ENCODE data around the gene DTWD1.
A peak's percentile ranks its signal among the peaks of the same experiment; 100 is the strongest.

The DTWD1 gene

DNA sequence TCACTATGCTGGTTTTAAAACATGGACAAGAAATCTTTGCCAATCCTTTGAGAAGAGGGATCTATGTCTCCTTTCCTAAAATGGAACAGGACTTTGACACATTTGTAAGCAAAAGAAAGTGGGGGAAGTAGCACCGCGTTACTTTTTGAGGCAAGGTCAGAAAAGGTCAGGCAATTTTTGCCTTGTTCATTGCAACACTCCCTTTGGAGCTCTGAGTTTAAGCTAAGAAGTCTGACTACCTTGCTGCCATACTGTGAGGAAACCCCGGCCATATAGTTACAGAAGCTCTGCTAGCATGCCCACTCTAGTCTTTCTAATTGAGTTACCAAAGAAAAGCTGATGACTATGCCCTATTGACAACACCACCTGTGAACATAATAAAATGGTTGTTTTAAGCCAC, 1.6 kb upstream of the DTWD1 start:
- FAIRE-seq = no peak
- DNase-seq (ENCODE audit: insufficient read length, low spot score) = no peak
- TF ChIP-seq TAF1 (IDR thresholded peaks at IDR 0.05; ENCODE audit: low read depth, low read length) (no peak), POLR2AphosphoS5 (IDR thresholded peaks at IDR 0.05; ENCODE audit: low read depth, low read length) (no peak), POU2F2 (IDR thresholded peaks at IDR 0.05; ENCODE audit: low read depth, low read length) (no peak), PAX5 (IDR thresholded peaks at IDR 0.05; ENCODE audit: insufficient read depth, low read length, severe bottlenecking) (no peak), POLR2A (IDR thresholded peaks at IDR 0.05; ENCODE audit: low read depth, low read length) (no peak), SPI1 (IDR thresholded peaks at IDR 0.05; ENCODE audit: low read depth, low read length) (no peak)

DNA sequence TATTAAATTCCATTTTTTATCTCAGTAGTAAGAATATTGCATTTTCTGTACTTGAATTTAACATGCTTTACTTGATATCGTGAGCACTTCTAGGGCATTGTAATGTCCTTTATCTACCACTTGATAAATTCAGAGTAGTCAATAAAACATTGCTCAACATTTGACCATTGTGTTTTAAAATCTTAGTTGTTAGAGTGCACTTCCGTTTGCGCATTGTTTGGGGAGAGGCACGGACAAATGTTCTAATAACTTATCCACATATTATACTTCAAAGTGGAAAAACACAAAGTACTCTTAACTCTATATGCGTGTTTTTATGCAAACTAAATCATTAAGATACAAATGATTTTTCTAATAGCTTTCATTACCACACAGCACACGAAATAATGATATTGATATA, 649 bp upstream of the DTWD1 start:
- TF ChIP-seq POU2F2 (IDR thresholded peaks at IDR 0.05; ENCODE audit: low read depth, low read length) (no peak), SPI1 (IDR thresholded peaks at IDR 0.05; ENCODE audit: low read depth, low read length) (peak; percentile 38; the same call in 1 of the 2 replicates), PAX5 (IDR thresholded peaks at IDR 0.05; ENCODE audit: insufficient read depth, low read length, severe bottlenecking) (no peak), POLR2A (IDR thresholded peaks at IDR 0.05; ENCODE audit: low read depth, low read length) (no peak)
- FAIRE-seq (no peak), DNase-seq (ENCODE audit: insufficient read length, low spot score) (no peak)

DNA sequence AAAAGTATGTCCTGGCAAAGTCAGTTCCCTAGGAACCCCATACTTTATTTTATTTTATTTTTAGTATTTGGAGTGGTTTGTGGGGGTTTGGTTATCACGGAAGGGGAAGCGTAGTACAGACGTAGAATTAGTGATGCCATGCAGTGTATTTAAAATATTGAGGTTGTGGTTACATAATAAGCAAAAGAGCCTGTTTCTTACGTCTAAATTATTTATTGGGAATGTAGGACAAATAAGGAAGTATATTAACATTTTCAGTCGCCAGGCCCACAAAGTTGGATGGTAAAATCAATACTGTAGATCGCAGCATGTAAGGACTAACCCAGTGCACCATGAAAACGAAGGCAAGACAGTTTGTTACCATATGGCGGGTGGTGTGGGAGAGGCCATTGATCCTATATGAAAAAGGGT, 558 bp downstream of the DTWD1 start:
- FAIRE-seq (no peak), DNase-seq (ENCODE audit: insufficient read length, low spot score) (no peak)
- TF ChIP-seq POLR2A (IDR thresholded peaks at IDR 0.05; ENCODE audit: low read depth, low read length) (no peak), TAF1 (IDR thresholded peaks at IDR 0.05; ENCODE audit: low read depth, low read length) (no peak), PAX5 (IDR thresholded peaks at IDR 0.05; ENCODE audit: insufficient read depth, low read length, severe bottlenecking) (no peak), SPI1 (IDR thresholded peaks at IDR 0.05; ENCODE audit: low read depth, low read length) (no peak), POU2F2 (IDR thresholded peaks at IDR 0.05; ENCODE audit: low read depth, low read length) (no peak), POLR2AphosphoS5 (IDR thresholded peaks at IDR 0.05; ENCODE audit: low read depth, low read length) (no peak)

DNA sequence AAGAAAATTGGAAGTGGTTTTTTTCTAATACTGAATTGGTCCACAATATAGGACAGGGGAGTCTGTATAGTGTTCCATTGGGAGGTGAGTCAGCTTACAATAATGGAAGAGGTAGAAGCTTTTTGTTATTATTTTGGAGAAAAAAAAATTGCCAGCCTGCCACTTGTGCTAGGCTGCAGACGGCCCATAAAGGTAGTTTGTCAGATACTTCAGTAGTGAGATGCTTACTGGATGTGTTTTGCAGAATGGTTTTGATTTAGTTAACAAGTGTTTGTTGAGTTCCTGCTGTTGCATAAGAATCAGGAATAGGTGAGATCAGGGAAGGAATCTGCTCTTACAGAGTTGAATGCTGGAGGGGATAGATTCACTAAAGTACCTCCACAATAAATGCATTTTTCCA, 1.0 kb downstream of the DTWD1 start:
- TF ChIP-seq PAX5 (IDR thresholded peaks at IDR 0.05; ENCODE audit: insufficient read depth, low read length, severe bottlenecking) (no peak), POLR2AphosphoS5 (IDR thresholded peaks at IDR 0.05; ENCODE audit: low read depth, low read length) (no peak), SPI1 (IDR thresholded peaks at IDR 0.05; ENCODE audit: low read depth, low read length) (no peak), POLR2A (IDR thresholded peaks at IDR 0.05; ENCODE audit: low read depth, low read length) (no peak), POU2F2 (IDR thresholded peaks at IDR 0.05; ENCODE audit: low read depth, low read length) (no peak), TAF1 (IDR thresholded peaks at IDR 0.05; ENCODE audit: low read depth, low read length) (no peak)
- FAIRE-seq (no peak), DNase-seq (ENCODE audit: insufficient read length, low spot score) (no peak)

DNA sequence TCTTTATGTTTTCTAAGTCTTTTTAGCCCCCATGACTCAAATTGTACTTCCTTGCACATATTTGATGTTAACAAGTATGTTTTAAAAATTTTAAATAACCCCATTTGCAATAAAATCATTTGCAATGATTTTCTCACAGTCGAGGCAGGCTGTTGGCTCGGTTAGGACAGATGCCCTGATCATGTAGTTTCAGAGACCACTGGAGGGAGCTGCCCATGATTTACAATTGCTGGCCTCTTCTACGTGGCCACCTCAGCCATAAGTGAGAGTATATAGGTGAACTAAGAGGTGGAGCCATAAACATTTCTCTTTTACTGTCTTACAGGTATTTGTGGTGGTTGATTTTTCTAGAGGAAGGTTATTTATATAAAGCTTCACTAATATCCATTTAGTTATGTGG, 1.7 kb downstream of the DTWD1 start:
- FAIRE-seq (no peak), DNase-seq (ENCODE audit: insufficient read length, low spot score) (no peak)
- TF ChIP-seq SPI1 (IDR thresholded peaks at IDR 0.05; ENCODE audit: low read depth, low read length) (no peak), TAF1 (IDR thresholded peaks at IDR 0.05; ENCODE audit: low read depth, low read length) (no peak), PAX5 (IDR thresholded peaks at IDR 0.05; ENCODE audit: insufficient read depth, low read length, severe bottlenecking) (no peak), POLR2A (IDR thresholded peaks at IDR 0.05; ENCODE audit: low read depth, low read length) (no peak), POU2F2 (IDR thresholded peaks at IDR 0.05; ENCODE audit: low read depth, low read length) (no peak)

DNA sequence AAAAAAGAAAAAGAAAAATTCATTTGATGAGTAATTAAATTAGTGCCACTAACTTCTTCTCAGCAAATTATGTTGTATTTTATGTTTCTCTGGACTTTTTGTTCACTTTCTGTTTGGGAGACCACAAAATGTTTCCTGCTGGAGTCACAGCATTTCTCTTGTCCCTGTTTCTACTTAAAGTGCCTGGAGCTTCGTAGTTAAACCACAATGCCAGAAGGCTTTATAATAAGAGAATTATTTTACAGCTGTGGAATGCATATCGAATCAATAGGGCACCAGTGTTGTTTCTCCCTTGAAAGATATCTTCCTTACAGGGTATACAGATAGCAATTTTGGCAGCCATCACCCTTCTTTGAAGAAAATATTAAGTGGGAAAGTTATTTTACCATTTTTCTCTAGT, 3.2 kb downstream of the DTWD1 start:
- FAIRE-seq = no peak
- TF ChIP-seq SPI1 (IDR thresholded peaks at IDR 0.05; ENCODE audit: low read depth, low read length) (no peak), POLR2AphosphoS5 (IDR thresholded peaks at IDR 0.05; ENCODE audit: low read depth, low read length) (no peak), POU2F2 (IDR thresholded peaks at IDR 0.05; ENCODE audit: low read depth, low read length) (no peak), POLR2A (IDR thresholded peaks at IDR 0.05; ENCODE audit: low read depth, low read length) (no peak), TAF1 (IDR thresholded peaks at IDR 0.05; ENCODE audit: low read depth, low read length) (no peak), PAX5 (IDR thresholded peaks at IDR 0.05; ENCODE audit: insufficient read depth, low read length, severe bottlenecking) (no peak)
- DNase-seq (ENCODE audit: insufficient read length, low spot score) = no peak

DNA sequence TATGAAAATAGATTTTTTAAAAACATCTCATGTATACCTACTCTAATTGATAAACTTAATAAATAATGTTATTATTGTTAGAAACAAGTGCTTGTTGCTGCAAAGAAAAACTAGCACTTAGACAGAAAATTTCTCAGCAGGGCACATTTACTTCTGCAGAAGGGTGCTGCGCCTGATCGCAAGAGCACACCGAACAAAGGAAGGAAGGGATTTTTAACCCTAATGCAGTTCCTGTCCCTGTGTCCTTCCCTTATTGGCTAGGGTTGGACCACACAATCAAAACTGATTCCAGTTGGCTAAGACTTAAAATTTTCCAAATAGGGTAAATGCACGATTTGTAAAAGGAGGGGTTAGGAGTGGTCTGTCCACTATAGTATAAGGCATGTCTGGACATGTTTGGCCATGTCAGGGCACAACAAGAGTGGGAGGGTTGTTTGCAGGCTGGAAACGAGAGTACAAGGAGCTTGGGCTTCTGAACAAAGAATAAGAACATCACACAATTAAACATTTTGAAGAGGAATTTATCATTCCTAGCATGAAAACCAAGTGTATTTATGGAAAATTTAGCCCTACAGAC, 4.7 kb downstream of the DTWD1 start:
- no peak for DNase-seq (ENCODE audit: insufficient read length, low spot score)
- TF ChIP-seq TAF1 (IDR thresholded peaks at IDR 0.05; ENCODE audit: low read depth, low read length) (no peak), SPI1 (IDR thresholded peaks at IDR 0.05; ENCODE audit: low read depth, low read length) (no peak), POU2F2 (IDR thresholded peaks at IDR 0.05; ENCODE audit: low read depth, low read length) (no peak), PAX5 (IDR thresholded peaks at IDR 0.05; ENCODE audit: insufficient read depth, low read length, severe bottlenecking) (no peak), POLR2A (IDR thresholded peaks at IDR 0.05; ENCODE audit: low read depth, low read length) (no peak), POLR2AphosphoS5 (IDR thresholded peaks at IDR 0.05; ENCODE audit: low read depth, low read length) (no peak)
- no peak for FAIRE-seq

DNA sequence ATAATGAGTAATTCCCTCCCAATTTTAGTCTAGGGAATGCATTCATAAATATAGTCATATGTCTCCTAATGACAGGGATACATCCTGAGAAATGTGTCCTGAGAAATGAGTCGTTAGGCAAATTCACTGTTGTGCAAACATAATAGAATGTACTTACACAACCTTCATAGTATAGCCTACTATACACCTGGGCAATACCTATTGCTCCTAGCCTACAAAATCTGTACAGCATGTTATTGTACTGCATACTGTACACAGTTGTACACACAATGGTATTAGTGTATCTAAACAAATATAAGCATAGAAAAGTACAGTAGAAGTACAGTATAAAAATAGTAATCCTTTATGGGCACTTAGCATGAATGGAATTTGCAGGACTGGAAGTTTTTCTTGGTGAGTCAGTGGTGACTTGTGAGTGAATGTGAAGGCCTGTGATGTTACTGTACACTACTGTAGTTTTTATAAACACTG, 6.6 kb downstream of the DTWD1 start:
- no peak for TF ChIP-seq PAX5 (IDR thresholded peaks at IDR 0.05; ENCODE audit: insufficient read depth, low read length, severe bottlenecking)
- TF ChIP-seq POU2F2 (IDR thresholded peaks at IDR 0.05; ENCODE audit: low read depth, low read length) = no peak
- no peak for DNase-seq (ENCODE audit: insufficient read length, low spot score)
- no peak for FAIRE-seq

DNA sequence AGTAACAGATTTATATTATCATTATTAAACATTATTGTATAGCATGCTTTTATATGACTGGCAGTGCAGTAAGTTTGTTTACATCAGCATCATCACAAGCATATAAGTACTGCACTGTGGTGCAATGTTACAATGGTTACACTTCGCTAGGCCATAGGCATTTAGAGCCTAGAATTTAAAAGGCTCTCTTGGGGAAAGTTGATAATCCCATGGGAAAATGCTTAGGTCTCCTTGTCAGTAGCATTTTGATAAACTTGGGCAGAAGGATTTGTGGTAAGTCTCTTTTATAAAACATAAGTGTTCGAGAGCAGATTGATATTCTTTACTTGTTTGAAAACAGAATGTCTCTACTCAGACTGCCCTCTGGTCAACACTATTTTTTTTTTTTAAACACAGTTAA, 7.5 kb downstream of the DTWD1 start:
- TF ChIP-seq POLR2A (IDR thresholded peaks at IDR 0.05; ENCODE audit: low read depth, low read length) (no peak), TAF1 (IDR thresholded peaks at IDR 0.05; ENCODE audit: low read depth, low read length) (no peak), PAX5 (IDR thresholded peaks at IDR 0.05; ENCODE audit: insufficient read depth, low read length, severe bottlenecking) (no peak), SPI1 (IDR thresholded peaks at IDR 0.05; ENCODE audit: low read depth, low read length) (no peak), POLR2AphosphoS5 (IDR thresholded peaks at IDR 0.05; ENCODE audit: low read depth, low read length) (no peak), POU2F2 (IDR thresholded peaks at IDR 0.05; ENCODE audit: low read depth, low read length) (no peak)
- DNase-seq (ENCODE audit: insufficient read length, low spot score) = no peak
- FAIRE-seq = no peak

DNA sequence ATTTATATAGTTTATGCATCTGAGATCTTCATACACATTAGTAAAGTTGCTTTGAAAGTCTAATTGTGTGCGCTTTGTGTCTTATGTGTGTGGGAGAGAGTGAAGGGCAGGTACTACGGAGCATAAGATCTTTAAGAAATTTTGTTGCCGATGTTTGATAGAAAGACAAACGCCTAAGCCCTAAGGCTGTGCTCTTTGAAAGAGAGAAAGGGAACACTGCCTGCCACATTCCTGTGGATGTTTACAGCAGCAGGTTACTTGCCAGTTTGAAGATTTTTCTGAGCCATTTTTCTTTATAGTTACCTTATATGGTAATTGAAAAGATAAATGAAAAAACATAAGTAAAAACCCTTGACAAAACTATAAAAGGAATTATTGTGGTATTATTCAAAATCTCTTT, 17.0 kb downstream of the DTWD1 start:
- DNase-seq (ENCODE audit: insufficient read length, low spot score) (no peak), FAIRE-seq (no peak)
- no peak for TF ChIP-seq POLR2AphosphoS5 (IDR thresholded peaks at IDR 0.05; ENCODE audit: low read depth, low read length)
- no peak for TF ChIP-seq POLR2A (IDR thresholded peaks at IDR 0.05; ENCODE audit: low read depth, low read length)
- TF ChIP-seq TAF1 (IDR thresholded peaks at IDR 0.05; ENCODE audit: low read depth, low read length) = no peak
- TF ChIP-seq POU2F2 (IDR thresholded peaks at IDR 0.05; ENCODE audit: low read depth, low read length) = no peak
- no peak for TF ChIP-seq SPI1 (IDR thresholded peaks at IDR 0.05; ENCODE audit: low read depth, low read length)
- TF ChIP-seq PAX5 (IDR thresholded peaks at IDR 0.05; ENCODE audit: insufficient read depth, low read length, severe bottlenecking) = no peak

Measured in GM12891 (cell line).